Muscle of leg (tissue), 11 donors: Measurements from ENCODE around the gene SLC5A6. TPM values are rescaled to one million over a fixed set of nuclear protein-coding genes. Genes with fewer than 3 reads are reported as not detected.
"Not testable (repeated sequence)": the region's sequence is repeated elsewhere in the genome, so short reads cannot be mapped to it uniquely, and the experiment has no call there.

Experiments
- DNase-seq: peaks from one replicate; pipeline ENCODE4 v3.0.0; 2013
- H3K27ac ChIP-seq: one replicate; pipeline ENCODE4 v1.5.1; 2013; ENCODE audit warnings: mild to moderate bottlenecking, low read length, control low read depth
- H3K27me3 ChIP-seq: one replicate; pipeline ENCODE4 v1.6.1; 2013; ENCODE audit warnings: low read length; ENCODE audit not compliant: control insufficient read depth, insufficient read depth
- H3K36me3 ChIP-seq: one replicate; pipeline ENCODE4 v1.6.1; 2013; ENCODE audit warnings: low read length; ENCODE audit not compliant: control insufficient read depth, insufficient read depth
- H3K4me1 ChIP-seq: one replicate; pipeline ENCODE4 v1.6.1; 2013; ENCODE audit warnings: low read length; ENCODE audit not compliant: control insufficient read depth, insufficient read depth
- H3K4me3 ChIP-seq: one replicate; pipeline ENCODE4 v1.5.1; 2013; ENCODE audit warnings: low read length, control low read depth
- H3K9me3 ChIP-seq: replicated peaks from 2 replicates; pipeline ENCODE4 v1.6.1; 2013; ENCODE audit warnings: low read depth, low read length; ENCODE audit not compliant: control insufficient read depth
- WGBS: methylation state at CpG from one replicate; pipeline ENCODE4 v1.1.5; 2013; ENCODE audit warnings: missing lambda C conversion rate; ENCODE audit not compliant: insufficient coverage; 5-methylcytosine and 5-hydroxymethylcytosine counted together
- polyA plus RNA-seq, 8 donors: library from polyadenylated mRNA; unstranded; fragments of 120-200 nt; gene quantifications; one replicate each; pipeline versions ENCODE4 v1.2.1 to v1.2.3, GENCODE V29; 2013; ENCODE audit warnings: inconsistent platforms in 1 of 8, low replicate concordance in 1 of 8; ENCODE audit not compliant: insufficient read length in 8 of 8, insufficient read depth in 1 of 8
- total RNA-seq: library from RNA; stranded (reverse); fragments of 120-200 nt; gene quantifications from one replicate; pipeline ENCODE4 v1.2.4, GENCODE V29; 2013

The SLC5A6 gene
- total and polyA plus RNA-seq, 9 donors: 11.4 to 25.5 (median 19.6) TPM

GRCh38 chr2:27208486-27209050 is 3.5 kb downstream of the SLC5A6 start:
- H3K4me1 ChIP-seq: peaks cover 11% of the 10 kb centered on the region
- H3K27me3 ChIP-seq: no peaks in the 10 kb centered on the region
- H3K4me3 ChIP-seq: no peak overlapping the region
- no peak for DNase-seq
- WGBS: 85% methylated on average over 3 of the region's 4 CpGs
- no peak overlapping the region for H3K27ac ChIP-seq
- H3K36me3 ChIP-seq: peaks cover 48% of the 10 kb centered on the region
- H3K9me3 ChIP-seq: no peaks in the 10 kb centered on the region

- WGBS: 100% methylated on average over 2 of the region's 6 CpGs
- peaks cover 68% of the 10 kb centered on the region for H3K36me3 ChIP-seq
Observed at GRCh38 chr2:27206346-27206745, 5.7 kb downstream of the SLC5A6 start.

DNA sequence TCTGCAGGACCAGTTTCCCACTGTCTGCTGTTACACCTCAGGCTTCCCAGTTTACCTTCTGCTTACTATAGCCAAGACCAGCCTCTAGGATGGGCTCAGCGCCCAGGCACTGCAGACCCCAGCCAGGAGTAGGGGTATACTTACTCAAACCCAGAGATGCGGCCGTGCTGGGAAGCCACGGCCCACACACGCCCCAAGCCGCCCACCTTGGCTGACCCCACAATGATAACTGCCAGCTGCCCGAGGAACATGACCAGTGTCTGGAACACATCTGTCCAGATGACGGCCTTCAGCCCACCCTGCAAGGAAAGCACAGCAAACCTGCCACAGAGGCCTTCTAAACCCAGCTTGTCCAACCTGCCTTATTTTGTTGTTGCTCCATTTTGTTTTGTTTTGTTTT is 6.9 kb downstream of the SLC5A6 start:
- Histone ChIP-seq H3K4me3 (no peak overlapping the region), H3K4me1 (no peaks in the 10 kb centered on the region), H3K36me3 (peaks cover 71% of the 10 kb centered on the region), H3K27ac (no peak overlapping the region), H3K27me3 (no peaks in the 10 kb centered on the region), H3K9me3 (no peaks in the 10 kb centered on the region)
- 73% methylated on average over 8 of the region's 8 CpGs for WGBS
- no peak for DNase-seq

More at GRCh38 chr2:27206346-27206745, 5.7 kb downstream of the SLC5A6 start:
- Histone ChIP-seq H3K4me3 (no peak overlapping the region), H3K27ac (no peak overlapping the region), H3K4me1 (peaks cover 5% of the 10 kb centered on the region), H3K27me3 (no peaks in the 10 kb centered on the region), H3K9me3 (no peaks in the 10 kb centered on the region)
- no peak for DNase-seq

GRCh38 chr2:27204566-27204965 is 7.5 kb downstream of the SLC5A6 start:
- Histone ChIP-seq H3K9me3 (no peaks in the 10 kb centered on the region), H3K36me3 (peaks cover 76% of the 10 kb centered on the region), H3K4me1 (no peaks in the 10 kb centered on the region), H3K4me3 (no peak overlapping the region), H3K27ac (no peak overlapping the region), H3K27me3 (no peaks in the 10 kb centered on the region)
- DNase-seq: no peak
- WGBS: 92% methylated on average over 6 of the region's 8 CpGs

DNA sequence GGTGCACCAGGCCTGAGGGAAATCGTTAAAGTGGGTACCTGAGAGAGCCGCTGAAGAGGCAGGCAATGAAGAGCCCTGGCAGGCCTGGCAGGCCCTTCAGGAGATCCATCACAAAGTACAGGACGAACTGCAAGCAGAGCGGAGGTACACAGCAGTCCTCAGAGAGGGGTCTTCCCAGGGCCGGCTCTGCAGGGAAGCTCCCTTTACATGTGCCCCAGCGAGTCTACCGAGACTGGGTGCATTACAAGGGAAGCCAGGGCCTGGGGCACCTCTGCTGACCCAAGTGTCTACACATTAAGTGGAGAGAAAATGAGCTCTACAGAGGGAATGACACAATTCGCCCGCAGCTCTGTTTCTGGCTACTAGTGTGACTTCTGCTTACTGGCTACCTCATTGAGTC is 8.3 kb downstream of the SLC5A6 start:
- Histone ChIP-seq H3K27ac (no peak overlapping the region), H3K27me3 (no peaks in the 10 kb centered on the region), H3K4me3 (no peak overlapping the region), H3K9me3 (no peaks in the 10 kb centered on the region), H3K4me1 (no peaks in the 10 kb centered on the region), H3K36me3 (peaks cover 81% of the 10 kb centered on the region)
- DNase-seq: no peak
- 96% methylated on average over 8 of the region's 9 CpGs for WGBS

DNA sequence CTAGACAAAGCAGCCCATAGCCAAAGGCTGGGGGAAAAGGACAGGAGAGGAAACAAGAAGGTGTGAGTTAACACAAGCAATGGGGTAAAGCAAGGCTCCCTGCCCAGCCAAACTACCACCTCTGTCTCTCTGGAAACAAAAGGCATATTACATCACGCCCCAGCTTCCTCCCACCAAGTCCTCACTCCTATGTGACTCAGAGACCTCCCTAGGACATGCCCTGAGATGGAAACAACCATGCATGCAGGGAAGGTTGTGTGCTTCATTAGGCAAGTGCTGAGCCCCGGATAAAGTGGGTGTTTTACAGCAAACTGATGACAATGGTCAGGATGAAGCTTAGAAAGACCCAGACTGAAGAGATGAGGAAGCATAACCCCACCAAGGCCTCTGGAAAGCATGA is 9.2 kb downstream of the SLC5A6 start:
- peaks cover 72% of the 10 kb centered on the region for H3K36me3 ChIP-seq
- 60% methylated on average over 1 of the region's 2 CpGs for WGBS

GRCh38 chr2:27201675-27202074 is 10.4 kb downstream of the SLC5A6 start:
- no peak overlapping the region for H3K27ac ChIP-seq
- H3K27me3 ChIP-seq: no peaks in the 10 kb centered on the region
- no peaks in the 10 kb centered on the region for H3K4me1 ChIP-seq
- no peak overlapping the region for H3K4me3 ChIP-seq
- no peaks in the 10 kb centered on the region for H3K9me3 ChIP-seq
- DNase-seq: no peak
- peaks cover 63% of the 10 kb centered on the region for H3K36me3 ChIP-seq
- 98% methylated on average over 6 of the region's 7 CpGs for WGBS

More for the DNA sequence above, 9.2 kb downstream of the SLC5A6 start:
- Histone ChIP-seq H3K9me3 (no peaks in the 10 kb centered on the region), H3K4me1 (no peaks in the 10 kb centered on the region), H3K27ac (no peak overlapping the region), H3K27me3 (no peaks in the 10 kb centered on the region), H3K4me3 (no peak overlapping the region)
- no peak for DNase-seq

DNA sequence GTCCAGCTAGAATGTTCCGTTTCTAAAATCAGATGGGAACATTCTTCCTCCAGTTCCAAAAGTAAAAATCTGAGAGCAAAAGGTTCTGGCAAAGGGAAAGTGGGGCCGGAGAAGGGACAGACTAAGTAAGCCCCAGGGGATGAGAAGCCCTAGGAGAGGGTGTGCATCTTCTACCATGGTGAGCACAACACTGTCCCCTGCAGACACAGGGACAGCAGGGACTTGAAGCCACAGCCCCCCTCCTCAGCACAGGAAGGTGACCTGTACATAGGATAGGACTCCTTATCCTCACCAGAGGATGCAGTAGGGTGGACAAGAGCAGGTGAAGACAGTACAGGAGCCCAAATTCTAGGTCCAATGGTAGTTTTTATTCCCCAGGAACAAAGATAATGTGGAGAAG is 12.8 kb downstream of the SLC5A6 start:
- H3K27me3 ChIP-seq: no peaks in the 10 kb centered on the region
- 60% methylated on average over 1 of the region's 2 CpGs for WGBS
- H3K9me3 ChIP-seq: no peaks in the 10 kb centered on the region
- H3K36me3 ChIP-seq: peaks cover 40% of the 10 kb centered on the region
- H3K27ac ChIP-seq: no peak overlapping the region
- DNase-seq: no peak
- H3K4me3 ChIP-seq: no peak overlapping the region
- H3K4me1 ChIP-seq: no peaks in the 10 kb centered on the region

DNA sequence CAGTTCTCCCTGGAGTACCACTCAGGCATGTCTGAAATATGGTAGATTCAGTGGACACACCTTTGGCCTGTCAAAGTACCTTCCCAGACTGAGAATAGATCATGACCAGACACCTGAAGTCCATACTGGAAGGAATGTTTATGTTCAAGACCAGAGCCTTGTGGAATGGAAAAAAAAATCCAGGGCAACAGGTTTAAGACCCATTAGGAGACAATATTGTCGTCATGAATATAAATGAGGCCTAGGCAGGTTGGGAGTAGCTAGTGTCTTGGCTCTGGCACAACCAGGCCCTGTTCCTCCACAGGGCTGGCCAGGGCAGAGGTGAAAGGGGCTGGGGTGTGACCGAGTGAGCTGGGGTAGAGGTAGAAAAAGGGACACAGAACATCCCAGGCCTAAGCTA is 13.4 kb downstream of the SLC5A6 start:
- H3K27me3 ChIP-seq: no peaks in the 10 kb centered on the region
- no peak overlapping the region for H3K27ac ChIP-seq
- no peaks in the 10 kb centered on the region for H3K9me3 ChIP-seq
- WGBS: 66% methylated on average over 2 of the region's 2 CpGs
- peaks cover 34% of the 10 kb centered on the region for H3K36me3 ChIP-seq
- no peaks in the 10 kb centered on the region for H3K4me1 ChIP-seq
- DNase-seq: no peak
- no peak overlapping the region for H3K4me3 ChIP-seq

DNA sequence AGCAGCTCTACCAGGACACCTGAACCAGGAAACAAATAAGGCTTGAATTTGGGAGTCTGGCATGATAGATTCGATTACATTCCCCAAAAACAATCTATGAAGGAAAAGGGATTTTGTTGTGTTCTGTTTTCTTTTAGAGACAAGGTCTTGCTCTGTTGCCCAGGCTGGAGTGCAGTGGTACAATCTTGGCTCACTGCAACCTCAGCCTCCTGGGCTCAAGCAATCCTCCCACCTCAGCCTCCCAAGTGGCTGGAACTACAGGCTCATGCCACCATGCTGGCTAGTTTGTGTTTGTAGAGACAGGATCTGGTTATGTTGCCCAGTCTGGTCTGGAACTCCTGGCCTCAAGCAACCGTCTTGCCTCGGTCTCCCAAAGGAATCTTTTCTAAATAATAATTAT is 14.0 kb downstream of the SLC5A6 start:
- WGBS: no CpG with 5 or more reads among the region's 3 CpGs
- not testable (repeated sequence) for H3K9me3 ChIP-seq, H3K4me1 ChIP-seq, H3K27me3 ChIP-seq, H3K4me3 ChIP-seq, H3K27ac ChIP-seq, DNase-seq
- H3K36me3 ChIP-seq: peaks cover 29% of the 10 kb centered on the region

DNA sequence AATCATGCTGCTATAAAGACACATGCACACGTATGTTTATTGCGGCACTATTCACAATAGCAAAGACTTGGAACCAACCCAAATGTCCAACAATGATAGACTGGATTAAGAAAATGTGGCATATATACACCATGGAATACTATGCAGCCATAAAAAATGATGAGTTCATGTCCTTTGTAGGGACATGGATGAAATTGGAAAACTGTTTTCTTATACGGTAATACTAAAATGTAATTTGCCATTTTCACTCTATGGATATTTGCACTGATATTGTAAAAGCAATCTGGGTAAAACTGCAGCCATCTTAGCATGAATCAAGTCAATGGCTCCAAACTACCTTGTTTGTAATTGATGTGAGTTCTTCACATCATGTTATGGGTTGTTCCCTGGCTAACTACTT is 16.3 kb downstream of the SLC5A6 start:
- peaks cover 11% of the 10 kb centered on the region for H3K36me3 ChIP-seq
- not testable (repeated sequence) for DNase-seq, H3K27me3 ChIP-seq, H3K4me3 ChIP-seq, H3K9me3 ChIP-seq, H3K27ac ChIP-seq, H3K4me1 ChIP-seq
- WGBS: no CpG with 5 or more reads among the region's 3 CpGs
